HepG2 (cell line): ENCODE data around the gene SPACA4. TPM values are rescaled to one million over a fixed set of nuclear protein-coding genes. Genes with fewer than 3 reads are reported as not detected.

Experiments
- CEBPB ChIP-seq: IDR thresholded peaks from 2 replicates; pipeline ENCODE4 v1.6.1; 2011; ENCODE audit warnings: low read depth, low read length, improper control_type of control experiment, borderline replicate concordance
- CSRNP1 ChIP-seq: sonication (generic); formaldehyde crosslinking; IDR thresholded peaks from 2 replicates; pipeline ENCODE4 v1.8.1; 2023; ENCODE audit warnings: mild to moderate bottlenecking, missing genetic modification reagents
- DDIT3 ChIP-seq: sonication (generic); formaldehyde crosslinking; IDR thresholded peaks from 2 replicates; pipeline ENCODE4 v1.4.0; 2020; ENCODE audit warnings: mild to moderate bottlenecking, missing genetic modification reagents
- FOXJ3 ChIP-seq: sonication (generic); formaldehyde crosslinking; IDR thresholded peaks from 2 replicates; pipeline ENCODE4 v1.4.0; 2020; ENCODE audit warnings: missing genetic modification reagents, mild to moderate bottlenecking, borderline replicate concordance
- ISL2 ChIP-seq: sonication (generic); formaldehyde crosslinking; IDR thresholded peaks from 2 replicates; pipeline ENCODE4 v1.5.0; 2020; ENCODE audit warnings: missing genetic modification reagents
- REL ChIP-seq: sonication (generic); formaldehyde crosslinking; conservative IDR thresholded peaks from 2 replicates; pipeline ENCODE4 v1.8.0; 2022; ENCODE audit warnings: mild to moderate bottlenecking, missing genetic modification reagents, moderate library complexity
- RFXAP ChIP-seq: sonication (generic); formaldehyde crosslinking; IDR thresholded peaks from 2 replicates; pipeline ENCODE4 v1.4.0; 2020; ENCODE audit warnings: missing genetic modification reagents, borderline replicate concordance
- SRY ChIP-seq: sonication (generic); formaldehyde crosslinking; IDR thresholded peaks from 2 replicates; pipeline ENCODE4 v1.8.0; 2022; ENCODE audit warnings: mild to moderate bottlenecking, missing genetic modification reagents
- THAP8 ChIP-seq: sonication (generic); formaldehyde crosslinking; IDR thresholded peaks from 2 replicates; pipeline ENCODE4 v1.5.1; 2020; ENCODE audit warnings: missing genetic modification reagents, mild to moderate bottlenecking, borderline replicate concordance
- TRAFD1 ChIP-seq: sonication (generic); formaldehyde crosslinking; IDR thresholded peaks from 2 replicates; pipeline ENCODE4 v1.5.1; 2020; ENCODE audit warnings: missing genetic modification reagents, mild to moderate bottlenecking, borderline replicate concordance
- ZBTB26 ChIP-seq: IDR thresholded peaks from 2 replicates; pipeline ENCODE4 v1.6.1; 2016; ENCODE audit warnings: missing compliant biosample characterization, missing genetic modification reagents, borderline replicate concordance
- ZFP36 ChIP-seq: fragments of 150-350 bp; IDR thresholded peaks from 2 replicates; pipeline ENCODE4 v1.6.1; 2018; ENCODE audit warnings: borderline replicate concordance, low read length, low read depth; ENCODE audit not compliant: partially characterized antibody
- ZNF263 ChIP-seq: sonication (generic); formaldehyde crosslinking; IDR thresholded peaks from 2 replicates; pipeline ENCODE4 v1.4.0; 2020; ENCODE audit warnings: missing genetic modification reagents
- ZNF446 ChIP-seq: sonication (generic); formaldehyde crosslinking; IDR thresholded peaks from 2 replicates; pipeline ENCODE4 v1.5.0; 2020; ENCODE audit warnings: mild to moderate bottlenecking, missing genetic modification reagents
- ZNF451 ChIP-seq: sonication (generic); formaldehyde crosslinking; IDR thresholded peaks from 2 replicates; pipeline ENCODE4 v1.5.0; 2020; ENCODE audit warnings: mild to moderate bottlenecking, missing genetic modification reagents
- ZNF672 ChIP-seq: sonication (generic); formaldehyde crosslinking; IDR thresholded peaks from 2 replicates; pipeline ENCODE4 v1.8.1; 2022; ENCODE audit warnings: missing genetic modification reagents
- ZNF687 ChIP-seq: sonication (generic); formaldehyde crosslinking; IDR thresholded peaks from 2 replicates; pipeline ENCODE4 v1.5.1; 2020; ENCODE audit warnings: mild to moderate bottlenecking, missing genetic modification reagents, moderate library complexity
- ZNF761 ChIP-seq: sonication (generic); formaldehyde crosslinking; conservative IDR thresholded peaks from 2 replicates; pipeline ENCODE4 v1.4.0; 2020; ENCODE audit warnings: mild to moderate bottlenecking, missing genetic modification reagents
- ZSCAN21 ChIP-seq: sonication (generic); formaldehyde crosslinking; IDR thresholded peaks from 2 replicates; pipeline ENCODE4 v1.8.0; 2022; ENCODE audit warnings: mild to moderate bottlenecking, missing genetic modification reagents, moderate library complexity, borderline replicate concordance
- ZSCAN30 ChIP-seq: sonication (generic); formaldehyde crosslinking; IDR thresholded peaks from 2 replicates; pipeline ENCODE4 v1.5.0; 2020; ENCODE audit warnings: mild to moderate bottlenecking, missing genetic modification reagents
- polyA plus RNA-seq, 8 experiments: library from polyadenylated mRNA; depleted of rRNA in 3 of 8; stranded (reverse) in 7 of 8; unstranded in 1 of 8; fragments of >200 nt; fragmentation: Illumina TruSeq in 4 of 8; extraction: Trizol in 4 of 8; gene quantifications; 2 replicates each; pipeline versions ENCODE4 v1.2.1 to v1.2.3, GENCODE V29; 2011 to 2016; ENCODE audit warnings: low read depth in 4 of 8, missing spikeins in 1 of 8, mixed read lengths in 1 of 8; ENCODE audit not compliant: insufficient read depth in 1 of 8
- total RNA-seq, 5 experiments: library from RNA; depleted of rRNA; stranded (reverse); fragments of >200 nt; fragmentation: Illumina TruSeq; extraction: Trizol; gene quantifications; 2 replicates each; pipeline ENCODE4 v1.2.3, GENCODE V29; 2016; ENCODE audit warnings: low read depth in 1 of 5

The SPACA4 gene
- total and polyA plus RNA-seq, 2 of the 13 experiments (the other 11 are each of a cell fraction or from before 2014, with no cell fraction given): not detected

GRCh38 chr19:48627201-48627864 is 20.8 kb downstream of the SPACA4 start (continued):
- TF ChIP-seq TRAFD1 (CRISPR knock-in tag) (no peak), REL (no peak), THAP8 (no peak), ZNF761 (no peak), CSRNP1 (CRISPR knock-in tag) (peak; percentile 40; the same call in 1 of the 2 replicates), CEBPB (no peak), ZNF672 (CRISPR knock-in tag) (no peak), ZSCAN21 (no peak), ZNF451 (CRISPR knock-in tag) (no peak), RFXAP (0 out of 2 replicates have a peak, but pooled peaks have one; percentile 34), ZNF687 (CRISPR knock-in tag) (peak; percentile 97), ZFP36 (no peak), SRY (no peak), DDIT3 (CRISPR knock-in tag) (no peak), ISL2 (CRISPR knock-in tag) (no peak), ZNF446 (no peak), ZNF263 (peak; percentile 32; the same call in 1 of the 2 replicates), ZSCAN30 (CRISPR knock-in tag) (no peak), FOXJ3 (no peak), ZBTB26 (no peak)
